Kidney epithelial cell (primary cell): ENCODE measurements around the gene CD320. TPM values are rescaled to one million over a fixed set of nuclear protein-coding genes. Genes with fewer than 3 reads are reported as not detected.

ENCODE experiments used
- DNase-seq: peaks from one replicate; pipeline ENCODE4 v3.0.0-alpha.2; 2010; ENCODE audit warnings: low read depth
- H3K27me3 ChIP-seq: 2 replicates; pipeline ENCODE4 v1.6.0; 2011; ENCODE audit warnings: low read length; ENCODE audit not compliant: control insufficient read depth, insufficient read depth
- H3K36me3 ChIP-seq: 2 replicates; pipeline ENCODE4 v1.5.1; 2011; ENCODE audit warnings: low read length; ENCODE audit not compliant: control insufficient read depth, insufficient read depth
- H3K4me3 ChIP-seq: 2 replicates; pipeline ENCODE4 v1.5.1; 2011; ENCODE audit warnings: low read depth, mild to moderate bottlenecking, control low read depth, low read length
- total RNA-seq: library from RNA; depleted of rRNA; stranded (reverse); fragments of >200 nt; gene quantifications from 2 replicates; pipeline ENCODE4 v1.2.3, GENCODE V29; 2015
- TF ChIP-seq, protein P1 (sequence below): IDR thresholded peaks from 2 replicates; pipeline ENCODE4 v1.5.1; 2011; ENCODE audit warnings: mild to moderate bottlenecking, moderate library complexity, low read length, control low read depth, inconsistent platforms; ENCODE audit not compliant: insufficient read depth, poor library complexity, severe bottlenecking

CD320 gene
- total RNA-seq, 1 donor from 2014 or later: 85.6 TPM

DNA sequence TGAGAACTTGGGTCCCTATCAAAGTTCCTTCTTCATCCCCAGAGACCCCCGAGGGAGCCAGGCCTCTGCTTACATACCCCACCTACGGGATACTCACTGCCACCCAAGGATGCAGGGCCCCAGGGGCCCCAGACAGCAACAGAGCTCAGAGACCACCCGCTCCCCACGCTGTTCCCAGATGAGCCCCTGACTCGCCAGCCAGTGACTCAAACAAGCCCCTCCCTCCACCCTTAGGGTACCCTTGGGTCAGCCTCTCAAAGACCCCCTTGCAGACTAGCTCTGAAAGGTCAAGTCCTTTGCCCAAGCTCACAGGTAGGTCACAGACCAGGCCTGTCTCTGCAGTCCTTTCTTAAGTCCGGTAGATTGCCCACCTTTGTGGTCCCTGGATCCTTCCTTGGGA is 45.7 kb downstream of the CD320 start:
- Histone ChIP-seq H3K4me3 (no peak overlapping the region), H3K27me3 (no peaks in the 10 kb centered on the region), H3K36me3 (no peaks in the 10 kb centered on the region)
- DNase-seq: no peak
- TF ChIP-seq, protein P1, sequence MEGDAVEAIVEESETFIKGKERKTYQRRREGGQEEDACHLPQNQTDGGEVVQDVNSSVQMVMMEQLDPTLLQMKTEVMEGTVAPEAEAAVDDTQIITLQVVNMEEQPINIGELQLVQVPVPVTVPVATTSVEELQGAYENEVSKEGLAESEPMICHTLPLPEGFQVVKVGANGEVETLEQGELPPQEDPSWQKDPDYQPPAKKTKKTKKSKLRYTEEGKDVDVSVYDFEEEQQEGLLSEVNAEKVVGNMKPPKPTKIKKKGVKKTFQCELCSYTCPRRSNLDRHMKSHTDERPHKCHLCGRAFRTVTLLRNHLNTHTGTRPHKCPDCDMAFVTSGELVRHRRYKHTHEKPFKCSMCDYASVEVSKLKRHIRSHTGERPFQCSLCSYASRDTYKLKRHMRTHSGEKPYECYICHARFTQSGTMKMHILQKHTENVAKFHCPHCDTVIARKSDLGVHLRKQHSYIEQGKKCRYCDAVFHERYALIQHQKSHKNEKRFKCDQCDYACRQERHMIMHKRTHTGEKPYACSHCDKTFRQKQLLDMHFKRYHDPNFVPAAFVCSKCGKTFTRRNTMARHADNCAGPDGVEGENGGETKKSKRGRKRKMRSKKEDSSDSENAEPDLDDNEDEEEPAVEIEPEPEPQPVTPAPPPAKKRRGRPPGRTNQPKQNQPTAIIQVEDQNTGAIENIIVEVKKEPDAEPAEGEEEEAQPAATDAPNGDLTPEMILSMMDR: no peak

DNA sequence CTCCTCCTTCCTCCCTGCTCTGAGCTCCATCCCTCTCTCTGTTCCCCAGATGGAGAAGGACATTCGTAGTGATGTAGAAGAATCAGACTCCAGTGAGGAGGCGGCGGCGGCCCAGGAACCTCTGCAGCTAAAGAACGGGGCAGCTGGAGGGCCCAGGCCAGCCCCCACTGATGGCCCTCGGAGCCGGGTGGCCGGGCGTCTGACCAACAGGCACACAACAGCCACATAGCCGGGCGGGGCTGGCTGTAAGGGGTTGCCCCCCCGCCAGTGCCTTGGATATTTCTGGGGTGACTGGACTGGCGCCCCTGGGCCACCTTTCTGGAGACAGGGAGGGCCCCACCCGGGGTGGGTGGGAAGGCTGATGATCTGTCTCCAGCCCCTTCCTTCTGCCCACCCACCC is 46.3 kb downstream of the CD320 start:
- no peak for DNase-seq
- H3K36me3 ChIP-seq: no peaks in the 10 kb centered on the region
- no peaks in the 10 kb centered on the region for H3K27me3 ChIP-seq
- no peak overlapping the region for H3K4me3 ChIP-seq
- TF ChIP-seq, protein P1: no peak

DNA sequence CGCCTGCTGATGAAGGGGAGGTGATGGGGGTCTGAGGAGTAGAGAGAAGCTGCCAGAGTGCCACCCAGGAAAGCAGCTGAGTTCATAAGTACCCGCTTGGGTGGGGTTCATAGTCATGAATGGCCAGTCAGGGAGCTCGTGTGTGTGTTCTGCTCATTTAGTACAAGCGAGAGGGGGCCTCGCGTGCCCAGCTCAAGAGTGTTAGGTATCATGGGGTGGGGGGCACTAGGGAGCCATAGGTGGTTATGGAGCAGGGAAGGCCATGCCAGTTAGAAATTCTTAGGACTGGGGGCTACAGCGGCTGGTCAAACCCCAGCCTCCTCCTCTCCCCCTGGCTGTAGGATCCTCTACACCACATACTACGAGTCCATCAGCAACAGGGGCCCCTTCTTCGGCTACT is 46.8 kb downstream of the CD320 start:
- no peak for DNase-seq
- TF ChIP-seq, protein P1: no peak
- no peaks in the 10 kb centered on the region for H3K27me3 ChIP-seq
- H3K36me3 ChIP-seq: no peaks in the 10 kb centered on the region
- no peak overlapping the region for H3K4me3 ChIP-seq

DNA sequence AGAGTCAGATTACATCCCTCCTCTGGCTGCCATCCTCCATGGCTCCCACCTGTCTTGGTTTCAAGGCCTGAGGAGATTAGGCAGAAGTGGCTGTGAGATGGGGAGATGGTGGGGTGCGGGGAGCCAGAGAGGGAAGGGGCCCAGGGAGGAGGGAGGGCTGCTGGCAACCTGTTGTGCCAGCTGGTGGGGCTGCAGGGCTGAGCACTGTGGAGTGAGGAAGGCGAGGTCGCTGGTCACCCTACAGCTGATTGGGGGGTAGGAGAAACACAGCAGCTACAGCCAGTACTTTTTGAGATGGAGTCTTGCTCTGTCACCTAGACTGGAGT is 48.3 kb downstream of the CD320 start:
- TF ChIP-seq, protein P1: no peak
- no peaks in the 10 kb centered on the region for H3K27me3 ChIP-seq
- H3K4me3 ChIP-seq: no peak overlapping the region
- no peak for DNase-seq
- no peaks in the 10 kb centered on the region for H3K36me3 ChIP-seq

DNA sequence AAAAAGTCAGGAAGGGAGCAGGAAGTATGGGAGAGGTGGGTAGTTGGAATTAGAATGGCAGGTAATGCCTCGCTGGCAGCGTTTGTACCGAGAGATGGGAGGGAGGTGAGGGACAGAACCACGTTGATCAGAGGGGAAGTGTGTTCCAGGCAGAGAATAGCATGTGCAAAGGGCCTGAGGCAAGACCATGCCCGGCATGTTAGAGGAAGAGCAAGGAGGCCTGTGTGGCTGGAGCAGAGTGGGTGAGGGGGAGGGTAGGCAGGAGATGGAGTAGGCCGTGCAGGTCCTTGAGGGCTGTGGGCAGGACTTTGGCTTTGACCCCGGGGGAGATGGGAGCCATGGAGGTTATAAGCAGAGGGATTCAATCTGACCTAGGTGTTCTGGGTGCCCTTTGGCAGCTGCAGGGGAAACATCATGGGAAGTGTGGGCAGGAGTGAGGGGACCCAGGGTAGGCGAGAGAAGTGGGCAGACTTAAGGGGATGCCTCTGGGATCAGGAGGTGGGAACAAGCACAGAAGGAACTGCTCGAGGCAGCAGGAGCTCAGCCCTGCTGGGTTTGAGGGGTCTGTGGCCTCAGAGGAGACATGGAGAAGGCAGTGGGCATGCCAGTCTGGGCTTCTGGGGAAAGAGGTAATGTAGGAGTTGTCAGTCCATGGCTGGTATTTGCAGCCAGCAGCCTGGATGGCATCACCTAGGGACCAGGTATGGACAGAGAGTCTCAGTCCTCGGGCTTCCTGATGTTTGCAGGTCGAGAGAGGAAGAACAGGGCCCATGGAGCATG is 48.8 kb downstream of the CD320 start:
- H3K4me3 ChIP-seq: no peak overlapping the region
- no peak for DNase-seq

More for the DNA sequence above, 48.8 kb downstream of the CD320 start:
- TF ChIP-seq, protein P1: no peak
- Histone ChIP-seq H3K36me3 (no peaks in the 10 kb centered on the region), H3K27me3 (no peaks in the 10 kb centered on the region)
